Body of pancreas (tissue), 4 donors: ENCODE results near the gene MEIOSIN. TPM values are rescaled to one million over a fixed set of nuclear protein-coding genes. Genes with fewer than 3 reads are reported as not detected.
A peak's percentile ranks its signal among the peaks of the same experiment; 100 is the strongest.

ENCODE experiments used
- ATAC-seq: fragments of 150-250 bp; one replicate; pipeline ENCODE4 v1.9.1; 2016
- DNase-seq, 4 donors: peaks; one replicate each; pipeline ENCODE4 v3.0.0-alpha.2; 2019
- H3K27ac ChIP-seq, 4 donors: fragments of 200-600 bp; sonication (generic); 1 replicate in 3 of 4; 2 replicates in 1 of 4; pipeline versions ENCODE4 v1.5.1 to v1.6.1; 2016 to 2019; ENCODE audit warnings: mild to moderate bottlenecking in 1 of 4, mixed read lengths in 1 of 4, moderate library complexity in 1 of 4
- H3K27me3 ChIP-seq, 2 donors: fragments of 200-600 bp; sonication (generic); one replicate each; pipeline ENCODE4 v1.6.0; 2016; ENCODE audit warnings: mild to moderate bottlenecking in 1 of 2
- H3K36me3 ChIP-seq, 2 donors: fragments of 200-600 bp; sonication (generic); replicated peaks in 1 of 2; 2 replicates each; pipeline ENCODE4 v1.5.1; 2016; ENCODE audit warnings: low read depth in 2 of 2; ENCODE audit not compliant: insufficient read depth in 1 of 2
- H3K4me1 ChIP-seq: fragments of 200-600 bp; sonication (generic); one replicate; pipeline ENCODE4 v1.6.0; 2016
- H3K4me3 ChIP-seq, 2 donors: fragments of 200-600 bp; sonication (generic); 1 replicate in 1 of 2; 2 replicates in 1 of 2; pipeline ENCODE4 v1.5.1; 2016 to 2019
- H3K9me3 ChIP-seq, 3 donors: fragments of 200-600 bp; sonication (generic); 1 replicate in 2 of 3; 2 replicates in 1 of 3; pipeline ENCODE4 v1.5.1; 2016
- POLR2A ChIP-seq, 3 donors: fragments of 450-650 bp; IDR thresholded peaks; one replicate each; pipeline ENCODE4 v1.6.1; 2016; ENCODE audit warnings: antibody characterized with exemption in 3 of 3, mild to moderate bottlenecking in 2 of 3
- WGBS, 2 donors: methylation state at CpG; one replicate each; pipeline ENCODE4 v1.1.5; 2017; 5-methylcytosine and 5-hydroxymethylcytosine counted together
- intact Hi-C: fragments of 100-400 bp; cut with DNase I; formaldehyde crosslinking; loops from one replicate; pipeline ENCODE4 v1.15.1; 2023
- total RNA-seq, 2 donors: library from RNA; depleted of rRNA; stranded (reverse); fragments of >200 nt; gene quantifications; one replicate each; pipeline ENCODE4 v1.1.0, GENCODE V29; 2016
- TF ChIP-seq, protein P1 (sequence below), 7 experiments: fragments of 450-650 bp in 4 of 7; fragments of 200-600 bp in 3 of 7; sonication (generic) in 3 of 7; IDR thresholded peaks; one replicate each; pipeline ENCODE4 v1.5.1; 2016 to 2019; ENCODE audit warnings: antibody characterized with exemption in 7 of 7

MEIOSIN gene
- total RNA-seq, 2 donors from 2014 or later = not detected

DNA sequence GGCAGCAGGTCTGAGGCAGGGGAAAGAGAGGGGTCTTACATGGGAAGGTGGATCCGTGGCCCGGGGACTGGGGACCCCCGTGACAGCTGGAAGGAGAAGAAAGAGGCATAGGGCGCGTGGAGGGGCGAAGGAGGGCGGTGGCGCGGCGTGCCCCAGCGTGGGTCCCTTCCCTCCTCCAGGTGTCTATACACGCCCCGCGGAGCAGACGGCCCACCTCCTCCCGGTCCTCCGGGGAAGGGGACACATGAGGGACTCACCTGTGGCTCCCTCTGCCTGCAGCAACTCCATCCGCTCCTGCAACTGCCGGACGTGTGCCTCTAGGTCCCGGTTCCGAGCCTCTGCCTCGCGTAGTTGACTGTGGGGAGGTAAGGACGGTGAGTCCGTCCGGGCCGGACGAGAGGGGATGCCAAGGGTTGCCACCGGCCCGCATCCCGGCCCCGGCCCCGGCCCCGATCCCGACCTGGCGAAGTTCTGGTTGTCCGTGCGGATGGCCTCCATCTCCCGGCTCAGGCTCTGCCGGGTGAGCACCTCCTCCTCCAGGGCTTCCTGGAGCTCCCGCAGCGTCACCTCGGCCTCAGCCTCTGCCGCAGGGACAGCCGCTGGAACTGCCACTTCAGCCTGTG is 38.2 kb downstream of the MEIOSIN start:
- DNase-seq (peak; percentile 44 to 59 (median 46)), ATAC-seq (no peak)
- Histone ChIP-seq H3K27ac (peak overlapping the region; percentile 93 to 98 (median 96)), H3K4me1 (peaks cover 55% of the 10 kb centered on the region), H3K27me3 (no peaks in the 10 kb centered on the region), H3K36me3 (no peaks in the 10 kb centered on the region), H3K4me3 (peak overlapping the region in 1 of 2 donors; percentile 4), H3K9me3 (no peaks in the 10 kb centered on the region)
- WGBS, 2 donors = 57 to 65% methylated on average over 18 to 41 of the region's 46 CpGs
- intact Hi-C loops = no loop called here
- TF ChIP-seq, protein P1, sequence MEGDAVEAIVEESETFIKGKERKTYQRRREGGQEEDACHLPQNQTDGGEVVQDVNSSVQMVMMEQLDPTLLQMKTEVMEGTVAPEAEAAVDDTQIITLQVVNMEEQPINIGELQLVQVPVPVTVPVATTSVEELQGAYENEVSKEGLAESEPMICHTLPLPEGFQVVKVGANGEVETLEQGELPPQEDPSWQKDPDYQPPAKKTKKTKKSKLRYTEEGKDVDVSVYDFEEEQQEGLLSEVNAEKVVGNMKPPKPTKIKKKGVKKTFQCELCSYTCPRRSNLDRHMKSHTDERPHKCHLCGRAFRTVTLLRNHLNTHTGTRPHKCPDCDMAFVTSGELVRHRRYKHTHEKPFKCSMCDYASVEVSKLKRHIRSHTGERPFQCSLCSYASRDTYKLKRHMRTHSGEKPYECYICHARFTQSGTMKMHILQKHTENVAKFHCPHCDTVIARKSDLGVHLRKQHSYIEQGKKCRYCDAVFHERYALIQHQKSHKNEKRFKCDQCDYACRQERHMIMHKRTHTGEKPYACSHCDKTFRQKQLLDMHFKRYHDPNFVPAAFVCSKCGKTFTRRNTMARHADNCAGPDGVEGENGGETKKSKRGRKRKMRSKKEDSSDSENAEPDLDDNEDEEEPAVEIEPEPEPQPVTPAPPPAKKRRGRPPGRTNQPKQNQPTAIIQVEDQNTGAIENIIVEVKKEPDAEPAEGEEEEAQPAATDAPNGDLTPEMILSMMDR (IDR thresholded peaks at IDR 0.05) = no peak
- TF ChIP-seq POLR2A (IDR thresholded peaks at IDR 0.05) = no peak

GRCh38 chr19:45772130-45772840 is 39.0 kb downstream of the MEIOSIN start:
- WGBS, 2 donors = 22 to 48% methylated on average over 12 to 14 of the region's 14 CpGs
- DNase-seq = peak in 3 of 4 donors; percentile 62 to 71 (median 66)

DNA sequence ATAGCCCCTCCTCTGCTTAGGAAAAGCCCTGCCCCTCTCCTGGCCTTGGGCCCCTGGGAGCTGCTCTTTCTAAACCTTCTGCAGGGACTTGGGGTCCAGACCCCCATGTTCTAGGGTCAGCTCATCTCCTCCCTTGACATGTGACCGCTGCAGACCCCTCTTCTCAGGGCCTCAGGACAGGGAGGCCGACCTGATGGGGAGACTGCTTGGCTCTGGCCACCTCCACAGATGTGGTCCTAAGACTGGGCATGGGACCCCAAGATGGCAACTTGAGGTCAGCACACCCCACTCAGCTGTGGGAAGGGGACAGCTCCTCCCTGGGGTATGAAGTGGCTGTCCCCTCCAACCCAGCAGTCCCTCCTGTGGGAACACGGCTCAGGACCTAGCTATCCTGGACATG is 39.7 kb downstream of the MEIOSIN start:
- Histone ChIP-seq H3K4me3 (no peak overlapping the region), H3K27me3 (no peaks in the 10 kb centered on the region), H3K27ac (peak overlapping the region; percentile 93 to 98 (median 96)), H3K4me1 (peaks cover 51% of the 10 kb centered on the region), H3K36me3 (peaks cover 0 to 2% of the 10 kb centered on the region in 2 donors), H3K9me3 (no peaks in the 10 kb centered on the region)
- ATAC-seq (no peak), DNase-seq (no peak)
- no peak for TF ChIP-seq POLR2A (IDR thresholded peaks at IDR 0.05)
- TF ChIP-seq, protein P1 (IDR thresholded peaks at IDR 0.05) = no peak
- intact Hi-C loops = no loop called here
- 78 to 83% methylated on average over 2 to 3 of the region's 3 CpGs for WGBS, 2 donors

More at GRCh38 chr19:45772130-45772840, 39.0 kb downstream of the MEIOSIN start:
- intact Hi-C loops = no loop called here
- Histone ChIP-seq H3K27ac (peak overlapping the region; percentile 93 to 98 (median 96)), H3K4me1 (peaks cover 47% of the 10 kb centered on the region), H3K4me3 (no peak overlapping the region), H3K9me3 (no peaks in the 10 kb centered on the region), H3K36me3 (peaks cover 0 to 1% of the 10 kb centered on the region in 2 donors), H3K27me3 (no peaks in the 10 kb centered on the region)
- TF ChIP-seq, protein P1 (IDR thresholded peaks at IDR 0.05) = peak in 1 of 7 experiments; percentile 3
- peak; percentile 28 to 51 (median 40) for TF ChIP-seq POLR2A (IDR thresholded peaks at IDR 0.05)
- no peak for ATAC-seq

DNA sequence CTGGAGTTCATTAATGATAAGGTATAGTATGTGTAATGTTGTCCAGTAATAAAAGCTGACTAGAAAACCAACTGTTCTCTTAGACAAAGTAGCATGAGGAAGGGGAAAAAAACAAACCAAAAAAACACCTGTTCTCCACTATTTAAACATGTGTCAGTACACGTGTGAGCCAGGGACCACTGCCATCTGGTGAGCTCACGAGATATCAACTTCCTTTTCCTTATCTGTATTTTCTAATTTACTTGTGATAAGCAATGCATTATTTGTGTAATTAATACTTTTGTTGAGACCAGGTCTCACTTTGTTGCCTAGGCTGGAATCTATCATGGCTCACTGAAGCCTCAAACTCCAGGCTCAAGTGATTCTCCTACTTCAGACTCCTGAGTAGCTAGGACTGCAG is 40.1 kb downstream of the MEIOSIN start:
- Histone ChIP-seq H3K27me3 (no peaks in the 10 kb centered on the region), H3K27ac (peak overlapping the region; percentile 93 to 98 (median 96)), H3K4me3 (no peak overlapping the region), H3K4me1 (peaks cover 55% of the 10 kb centered on the region), H3K36me3 (peaks cover 0 to 3% of the 10 kb centered on the region in 2 donors), H3K9me3 (no peaks in the 10 kb centered on the region)
- intact Hi-C loops = no loop called here
- TF ChIP-seq, protein P1 (IDR thresholded peaks at IDR 0.05) = no peak
- peak in 1 of 3 donors; percentile 25 for TF ChIP-seq POLR2A (IDR thresholded peaks at IDR 0.05)
- DNase-seq = peak; percentile 77 to 94 (median 88)
- 0 to 8% methylated on average over 2 of the region's 2 CpGs for WGBS, 2 donors
- no peak for ATAC-seq
